ENCODE data around the gene DZANK1. TPM values are rescaled to one million over a fixed set of nuclear protein-coding genes. Genes with fewer than 3 reads are reported as not detected.
"Not testable (repeated sequence)": the region's sequence is repeated elsewhere in the genome, so short reads cannot be mapped to it uniquely, and the experiment has no call there.

The DZANK1 gene
- total and polyA plus RNA-seq, 2 of the 8 experiments (the other 6 are each of a cell fraction or from before 2014, with no cell fraction given), result 8.0 to 9.9 TPM

- H3K79me1 ChIP-seq (ENCODE audit: low read depth, low read length); H2BK15ac ChIP-seq (ENCODE audit: low read length); H4K8ac ChIP-seq (ENCODE audit: extremely low read depth, insufficient read depth, low read length); CTCF ChIA-PET (ENCODE audit: partially characterized antibody); FAIRE-seq; H3K4me1 ChIP-seq (replicated peaks in 1 of 4; ENCODE audit: control insufficient read depth in 3 of 4, insufficient read depth in 4 of 4, low read length in 3 of 4); H2BK120ac ChIP-seq (replicated peaks; ENCODE audit: low read depth, low read length); H4K5ac ChIP-seq (ENCODE audit: insufficient read length, low read depth, low read length); H2AFZ ChIP-seq (ENCODE audit: low read length); H2AK5ac ChIP-seq (ENCODE audit: low read depth, low read length); H4K91ac ChIP-seq (replicated peaks; ENCODE audit: insufficient read length, low read length); H3K27ac ChIP-seq (ENCODE audit: low read depth, low read length); H2BK20ac ChIP-seq (ENCODE audit: low read length); H2BK12ac ChIP-seq (ENCODE audit: low read depth, low read length); H3K9ac ChIP-seq (replicated peaks in 1 of 4; ENCODE audit: extremely low read depth in 1 of 4, low read depth in 3 of 4, low read length in 3 of 4); POLR2A ChIA-PET (ENCODE audit: partially characterized antibody); H4K20me1 ChIP-seq (replicated peaks in 1 of 2; ENCODE audit: control insufficient read depth in 1 of 2, insufficient read depth in 2 of 2, low read length in 2 of 2); H2BK5ac ChIP-seq (ENCODE audit: low read depth, low read length); H3K27me3 ChIP-seq (replicated peaks in 1 of 4; ENCODE audit: control insufficient read depth in 3 of 4, extremely low read depth in 1 of 4, insufficient read depth in 3 of 4, low read length in 3 of 4); H3K23ac ChIP-seq (ENCODE audit: insufficient read length); H3K56ac ChIP-seq (replicated peaks; ENCODE audit: insufficient read length, low read depth, low read length); H3K36me3 ChIP-seq (ENCODE audit: control insufficient read depth in 2 of 4, insufficient read depth in 4 of 4, low read length in 3 of 4); H3K4me3 ChIP-seq (ENCODE audit: extremely low read depth in 1 of 4, insufficient read depth in 2 of 4, low read depth in 3 of 4, low read length in 4 of 4); H3K9me3 ChIP-seq (ENCODE audit: insufficient read depth in 2 of 2, low read depth in 1 of 2, low read length in 1 of 2); H3K23me2 ChIP-seq (ENCODE audit: low read depth, low read length); H3K14ac ChIP-seq (ENCODE audit: insufficient read length); H3K4ac ChIP-seq (replicated peaks; ENCODE audit: insufficient read length, low read depth, low read length); DNase-seq (ENCODE audit: low read depth in 1 of 2, low spot score in 2 of 2); H3K79me2 ChIP-seq (ENCODE audit: control insufficient read depth in 1 of 2, insufficient read depth in 2 of 2, low read length in 2 of 2); H3K18ac ChIP-seq (ENCODE audit: extremely low read depth, low read length); H3K4me2 ChIP-seq (ENCODE audit: insufficient read depth in 1 of 2, low read depth in 2 of 2, low read length in 2 of 2): not testable (repeated sequence)
- 58% methylated on average over 3 of the region's 3 CpGs; no CpG with 5 or more reads in 1 of the 2 experiments for WGBS, 2 experiments (ENCODE audit: extremely low coverage in 1 of 2, insufficient coverage in 1 of 2, insufficient read length in 1 of 2, insufficient replicate concordance in 2 of 2, low coverage in 1 of 2, low lambda C conversion rate in 2 of 2, missing lambda C conversion rate in 1 of 2)
These were observed 117.1 kb downstream of the DZANK1 start for GRCh38 chr20:18349749-18350148.

MicroRNA genes within 50 kb of the gene (microRNA counts, 767-probe panel; counts per million panel counts)
- microRNA hsa-miR-3192, result 879 counts per million, percentile 95 among the panel's probes with 10 or more counts

Small RNA genes within 50 kb of the gene (microRNA-seq; reads per million reads assigned to microRNA genes)
- gene MIR3192 (ENCODE audit: borderline microRNAs expressed in 2 of 2, borderline number of aligned reads in 2 of 2, borderline replicate concordance in 1 of 2), result 0.41 to 0.46 reads per million in 2 experiments

Small RNA genes within 50 kb of the gene (small RNA-seq; reads per million reads assigned to genes)
- gene MIR3192 (ENCODE audit: insufficient read depth) (not detected), gene RNA5SP476 (ENCODE audit: insufficient read depth) (not detected)

Other genes with a start within 250 kb of the DZANK1 start
- 12.1 and 14.3 TPM in 2 replicates for gene ZNF133, start 178.5 kb downstream of the DZANK1 start, total RNA-seq (2021; fragmentation: NEBNext Ultra II Directional; extraction: Animal tissue kit (Norgen Biotek cat#: 25700))
- gene ZNF133, start 178.5 kb downstream of the DZANK1 start, polyA plus RNA-seq (2011; rRNA removed), result 13.2 and 15.8 TPM in 2 replicates
- gene POLR3F, start 360 bp upstream of the DZANK1 start, total RNA-seq (2021; fragmentation: NEBNext Ultra II Directional; extraction: Animal tissue kit (Norgen Biotek cat#: 25700)), result 12.6 and 14.0 TPM in 2 replicates
- gene POLR3F, start 360 bp upstream of the DZANK1 start, polyA plus RNA-seq (2011; rRNA removed), result 2.8 and 5.7 TPM in 2 replicates
- 13.5 and 15.1 TPM in 2 replicates for gene RBBP9, start 30.2 kb upstream of the DZANK1 start, total RNA-seq (2021; fragmentation: NEBNext Ultra II Directional; extraction: Animal tissue kit (Norgen Biotek cat#: 25700))
- 5.7 and 9.5 TPM in 2 replicates for gene RBBP9, start 30.2 kb upstream of the DZANK1 start, polyA plus RNA-seq (2011; rRNA removed)
- 61.2 and 62.8 TPM in 2 replicates for gene SEC23B, start 40.9 kb upstream of the DZANK1 start, total RNA-seq (2021; fragmentation: NEBNext Ultra II Directional; extraction: Animal tissue kit (Norgen Biotek cat#: 25700))
- 49.6 and 53.3 TPM in 2 replicates for gene SEC23B, start 40.9 kb upstream of the DZANK1 start, polyA plus RNA-seq (2011; rRNA removed)
- gene SMIM26, start 100.4 kb upstream of the DZANK1 start, total RNA-seq (2021; fragmentation: NEBNext Ultra II Directional; extraction: Animal tissue kit (Norgen Biotek cat#: 25700)), result 69.8 and 73.0 TPM in 2 replicates
- gene SMIM26, start 100.4 kb upstream of the DZANK1 start, polyA plus RNA-seq (2011; rRNA removed), result 73.0 and 95.0 TPM in 2 replicates
- 66.6 and 72.1 TPM in 2 replicates for gene DTD1, start 121.0 kb upstream of the DZANK1 start, total RNA-seq (2021; fragmentation: NEBNext Ultra II Directional; extraction: Animal tissue kit (Norgen Biotek cat#: 25700))
- 49.7 and 57.4 TPM in 2 replicates for gene DTD1, start 121.0 kb upstream of the DZANK1 start, polyA plus RNA-seq (2011; rRNA removed)